Progenitor cell of endocrine pancreas (in vitro differentiated cells): ENCODE results near the gene EYS. TPM values are rescaled to one million over a fixed set of nuclear protein-coding genes. Genes with fewer than 3 reads are reported as not detected.

ENCODE experiments used
- DNase-seq: peaks from one replicate; pipeline ENCODE4 v3.0.0; 2021; ENCODE audit warnings: low spot score; ENCODE audit not compliant: unreplicated experiment
- H3K27ac Mint-ChIP-seq: 2 replicates; pipeline ENCODE4 v1.8.0; 2021; ENCODE audit warnings: mild to moderate bottlenecking, moderate library complexity, mixed read lengths
- H3K27me3 Mint-ChIP-seq: 2 replicates; pipeline ENCODE4 v1.8.0; 2021; ENCODE audit warnings: mixed read lengths
- H3K36me3 Mint-ChIP-seq: 2 replicates; pipeline ENCODE4 v1.8.0; 2022; ENCODE audit warnings: mixed read lengths; ENCODE audit not compliant: insufficient read depth
- H3K4me1 Mint-ChIP-seq: 2 replicates; pipeline ENCODE4 v1.8.0; 2021; ENCODE audit warnings: low read depth, mixed read lengths
- H3K4me3 Mint-ChIP-seq: 2 replicates; pipeline ENCODE4 v1.8.0; 2021; ENCODE audit warnings: low read depth, mild to moderate bottlenecking, moderate library complexity, mixed read lengths
- H3K9me3 Mint-ChIP-seq: 2 replicates; pipeline ENCODE4 v1.8.0; 2021; ENCODE audit warnings: low read depth, mixed read lengths
- total RNA-seq: library from RNA; stranded (reverse); gene quantifications from 2 replicates; pipeline ENCODE4 v1.2.1, GENCODE V29; 2021
- TF ChIP-seq, protein P1 (sequence below): fragments of 200-600 bp; sonication (generic); IDR thresholded peaks from one replicate; pipeline ENCODE4 v1.5.0; 2021; ENCODE audit warnings: antibody characterized with exemption, mild to moderate bottlenecking; ENCODE audit not compliant: unreplicated experiment

Gene EYS
- total RNA-seq, 1 donor from 2014 or later: 0.46 TPM

DNA sequence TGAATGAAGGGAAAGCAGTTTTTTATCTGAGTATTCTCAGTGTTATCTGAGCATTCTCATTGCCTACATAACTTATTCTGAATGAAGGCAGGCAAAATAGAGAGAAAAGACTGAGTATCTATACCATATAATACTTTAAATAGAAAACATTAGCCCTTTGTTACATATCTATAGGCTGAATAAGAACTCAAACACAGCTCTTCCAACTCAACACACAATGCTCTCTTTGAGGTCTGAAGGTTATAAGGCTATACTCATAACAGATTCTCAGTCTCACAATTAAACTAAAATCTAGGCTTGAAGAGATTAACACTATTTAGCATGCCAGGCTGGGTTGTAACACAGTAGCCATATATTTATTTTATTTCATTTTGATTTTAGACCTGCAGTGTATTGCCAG, 56.9 kb downstream of the EYS start:
- H3K27ac Mint-ChIP-seq: no peak overlapping the region
- no peak overlapping the region for H3K4me3 Mint-ChIP-seq

DNA sequence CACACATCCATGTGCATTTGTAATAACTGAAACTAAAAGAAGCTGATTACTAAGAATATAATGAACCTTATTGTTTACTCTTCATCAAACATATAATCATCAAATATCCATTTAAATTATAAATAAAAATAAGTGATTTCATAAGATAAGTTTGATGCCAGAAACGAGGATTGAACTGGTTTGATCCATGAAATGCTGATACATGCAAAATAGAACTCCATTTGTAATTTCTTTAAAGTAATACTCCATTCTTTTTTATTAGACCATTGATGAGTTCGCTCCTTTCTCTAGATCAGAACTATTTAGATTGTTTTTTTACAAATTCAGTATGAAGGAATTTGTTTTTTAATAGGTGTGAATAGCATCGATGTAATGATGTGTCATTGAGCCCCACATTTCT, 57.6 kb downstream of the EYS start:
- Mint-ChIP-seq H3K36me3 (peaks cover 4% of the 10 kb centered on the region), H3K9me3 (peaks cover 35% of the 10 kb centered on the region), H3K27me3 (no peaks in the 10 kb centered on the region), H3K4me3 (no peak overlapping the region), H3K27ac (no peak overlapping the region), H3K4me1 (peaks cover 1% of the 10 kb centered on the region)
- no peak for DNase-seq
- TF ChIP-seq, protein P1, sequence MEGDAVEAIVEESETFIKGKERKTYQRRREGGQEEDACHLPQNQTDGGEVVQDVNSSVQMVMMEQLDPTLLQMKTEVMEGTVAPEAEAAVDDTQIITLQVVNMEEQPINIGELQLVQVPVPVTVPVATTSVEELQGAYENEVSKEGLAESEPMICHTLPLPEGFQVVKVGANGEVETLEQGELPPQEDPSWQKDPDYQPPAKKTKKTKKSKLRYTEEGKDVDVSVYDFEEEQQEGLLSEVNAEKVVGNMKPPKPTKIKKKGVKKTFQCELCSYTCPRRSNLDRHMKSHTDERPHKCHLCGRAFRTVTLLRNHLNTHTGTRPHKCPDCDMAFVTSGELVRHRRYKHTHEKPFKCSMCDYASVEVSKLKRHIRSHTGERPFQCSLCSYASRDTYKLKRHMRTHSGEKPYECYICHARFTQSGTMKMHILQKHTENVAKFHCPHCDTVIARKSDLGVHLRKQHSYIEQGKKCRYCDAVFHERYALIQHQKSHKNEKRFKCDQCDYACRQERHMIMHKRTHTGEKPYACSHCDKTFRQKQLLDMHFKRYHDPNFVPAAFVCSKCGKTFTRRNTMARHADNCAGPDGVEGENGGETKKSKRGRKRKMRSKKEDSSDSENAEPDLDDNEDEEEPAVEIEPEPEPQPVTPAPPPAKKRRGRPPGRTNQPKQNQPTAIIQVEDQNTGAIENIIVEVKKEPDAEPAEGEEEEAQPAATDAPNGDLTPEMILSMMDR: no peak

More for the DNA sequence above, 56.9 kb downstream of the EYS start:
- TF ChIP-seq, protein P1: no peak
- Mint-ChIP-seq H3K9me3 (peaks cover 30% of the 10 kb centered on the region), H3K27me3 (no peaks in the 10 kb centered on the region), H3K36me3 (peaks cover 4% of the 10 kb centered on the region), H3K4me1 (peaks cover 1% of the 10 kb centered on the region)
- no peak for DNase-seq

DNA sequence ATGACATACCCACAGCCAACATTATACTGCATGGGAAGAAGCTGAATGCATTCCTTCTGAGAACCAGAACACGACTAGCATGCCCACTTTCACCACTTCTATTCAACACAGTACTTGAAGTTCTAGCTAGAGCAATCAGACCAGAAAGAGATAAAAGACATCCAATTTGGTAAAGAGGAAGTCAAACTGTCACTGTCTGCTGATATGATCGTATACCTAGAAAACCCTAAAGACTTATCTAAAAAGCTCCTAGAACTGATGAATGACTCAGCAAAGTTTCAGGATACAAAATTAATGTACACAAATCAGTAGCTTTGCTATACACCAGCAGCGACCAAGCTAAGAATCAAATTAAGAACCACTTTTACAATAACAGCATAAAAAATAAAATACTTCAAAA, 60.5 kb downstream of the EYS start:
- peaks cover 1% of the 10 kb centered on the region for H3K4me1 Mint-ChIP-seq
- no peak for DNase-seq
- peaks cover 4% of the 10 kb centered on the region for H3K36me3 Mint-ChIP-seq
- no peak overlapping the region for H3K27ac Mint-ChIP-seq
- no peak overlapping the region for H3K4me3 Mint-ChIP-seq
- TF ChIP-seq, protein P1: no peak
- no peaks in the 10 kb centered on the region for H3K27me3 Mint-ChIP-seq
- H3K9me3 Mint-ChIP-seq: peaks cover 39% of the 10 kb centered on the region

DNA sequence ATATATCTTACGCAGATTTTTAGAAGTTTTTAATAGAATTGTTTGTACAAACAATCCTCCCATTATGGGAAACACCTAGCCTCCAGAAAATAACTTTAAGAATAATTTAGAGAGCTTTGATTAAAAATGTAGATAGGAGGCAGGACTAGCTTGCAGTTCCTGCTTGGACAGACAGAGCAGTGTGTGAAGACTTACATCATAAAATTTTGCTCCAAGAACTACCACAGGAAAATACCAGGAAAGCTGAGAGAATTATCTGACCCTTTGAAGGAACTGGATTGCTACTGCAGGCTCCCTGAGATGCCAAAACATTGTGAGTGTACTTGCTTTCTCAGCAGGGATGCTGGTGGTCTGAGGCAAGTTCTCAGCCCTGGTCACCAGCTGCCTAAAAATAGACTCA, 64.2 kb downstream of the EYS start:
- H3K4me3 Mint-ChIP-seq: no peak overlapping the region
- no peak for DNase-seq
- H3K27ac Mint-ChIP-seq: no peak overlapping the region
- peaks cover 3% of the 10 kb centered on the region for H3K4me1 Mint-ChIP-seq
- H3K36me3 Mint-ChIP-seq: peaks cover 4% of the 10 kb centered on the region
- no peaks in the 10 kb centered on the region for H3K27me3 Mint-ChIP-seq
- TF ChIP-seq, protein P1: no peak
- H3K9me3 Mint-ChIP-seq: peaks cover 32% of the 10 kb centered on the region

DNA sequence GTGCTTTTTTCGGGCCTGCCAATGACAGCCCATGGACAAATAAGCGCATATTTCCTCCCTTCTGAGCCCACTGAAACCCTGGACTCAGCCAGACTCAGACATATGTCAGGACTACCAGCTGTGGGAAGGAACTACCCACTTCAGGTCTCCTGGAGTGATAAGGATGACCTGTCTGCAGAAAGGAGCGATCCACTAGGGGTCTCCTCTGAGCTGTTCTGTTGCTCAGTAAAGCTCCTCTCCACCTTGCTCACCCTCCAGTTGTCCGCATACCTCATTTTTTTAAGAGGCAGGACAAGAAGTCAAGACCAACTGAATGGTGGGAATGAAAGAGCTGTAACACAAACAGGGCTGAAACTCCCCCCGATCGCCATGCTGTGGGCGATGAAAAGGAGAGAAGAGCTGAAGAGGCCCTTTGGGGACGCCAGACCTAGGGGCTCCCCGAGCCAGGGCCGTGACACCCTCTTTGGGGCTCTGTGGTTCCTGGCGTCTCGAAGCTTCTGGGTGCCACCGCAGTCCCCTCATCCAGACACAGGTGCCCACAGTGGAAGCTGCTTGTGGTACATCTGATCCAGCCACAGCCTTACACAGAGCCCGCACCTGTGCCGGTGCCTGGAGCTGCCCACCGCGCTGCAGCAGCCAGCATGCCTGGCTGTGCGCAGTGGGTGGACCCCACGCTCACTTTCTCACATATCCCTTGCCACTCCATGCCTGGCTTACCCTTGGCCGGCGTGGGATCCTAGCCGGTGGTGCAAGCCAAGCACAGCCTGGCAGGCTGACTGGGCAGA, 68.8 kb downstream of the EYS start:
- no peaks in the 10 kb centered on the region for H3K9me3 Mint-ChIP-seq
- no peaks in the 10 kb centered on the region for H3K27me3 Mint-ChIP-seq
- H3K36me3 Mint-ChIP-seq: no peaks in the 10 kb centered on the region
- no peak for DNase-seq
- TF ChIP-seq, protein P1: peak; percentile 48
- peaks cover 3% of the 10 kb centered on the region for H3K4me1 Mint-ChIP-seq
- H3K27ac Mint-ChIP-seq: no peak overlapping the region
- no peak overlapping the region for H3K4me3 Mint-ChIP-seq
